DOHH2 (cell line): ENCODE data around the gene TUB.
A peak's percentile ranks its signal among the peaks of the same experiment; 100 is the strongest.

Experiments used
- H3F3A ChIP-seq: fragments of 200-600 bp; sonication (generic), shearing (Covaris generic); 2 replicates; pipeline ENCODE4 v1.6.0; 2016; ENCODE audit warnings: antibody characterized with exemption, mild to moderate bottlenecking; ENCODE audit not compliant: control insufficient read depth, insufficient read depth
- H3K27ac ChIP-seq: fragments of 200-600 bp; sonication (generic); 2 replicates; pipeline ENCODE4 v1.5.1; 2014; ENCODE audit warnings: low read depth, mild to moderate bottlenecking, low read length, moderate library complexity
- H3K27me3 ChIP-seq: fragments of 200-600 bp; sonication (generic); 2 replicates; pipeline ENCODE4 v1.6.1; 2014; ENCODE audit warnings: mild to moderate bottlenecking, low read length, mixed read lengths; ENCODE audit not compliant: control insufficient read depth
- H3K36me3 ChIP-seq: fragments of 200-600 bp; sonication (generic); 2 replicates; pipeline ENCODE4 v1.6.1; 2014; ENCODE audit warnings: mild to moderate bottlenecking, low read length, moderate library complexity, mixed read lengths; ENCODE audit not compliant: control insufficient read depth
- H3K4me1 ChIP-seq: fragments of 200-600 bp; sonication (generic); 2 replicates; pipeline ENCODE4 v1.6.1; 2014; ENCODE audit warnings: mild to moderate bottlenecking, low read length, mixed read lengths; ENCODE audit not compliant: control insufficient read depth
- H3K4me2 ChIP-seq: fragments of 200-600 bp; sonication (generic); 2 replicates; pipeline ENCODE4 v1.6.0; 2014; ENCODE audit warnings: mild to moderate bottlenecking, low read length, moderate library complexity
- H3K4me3 ChIP-seq: fragments of 200-600 bp; sonication (generic); 2 replicates; pipeline ENCODE4 v1.5.1; 2014; ENCODE audit warnings: mild to moderate bottlenecking, low read length, mixed read lengths
- H3K79me2 ChIP-seq: fragments of 200-600 bp; sonication (generic); 2 replicates; pipeline ENCODE4 v1.6.1; 2014; ENCODE audit warnings: mild to moderate bottlenecking, low read length, mixed read lengths; ENCODE audit not compliant: control insufficient read depth
- H3K9me2 ChIP-seq: fragments of 200-600 bp; sonication (generic); replicated peaks from 2 replicates; pipeline ENCODE4 v1.6.1; 2014; ENCODE audit warnings: mild to moderate bottlenecking, low read length, mixed read lengths; ENCODE audit not compliant: control insufficient read depth
- H3K9me3 ChIP-seq: fragments of 200-600 bp; sonication (generic); 2 replicates; pipeline ENCODE4 v1.6.1; 2014; ENCODE audit warnings: antibody characterized with exemption, low read length, mixed read lengths; ENCODE audit not compliant: control insufficient read depth, insufficient read depth
- H4K20me1 ChIP-seq: fragments of 200-600 bp; sonication (generic); 2 replicates; pipeline ENCODE4 v1.6.0; 2014; ENCODE audit warnings: low read depth, mild to moderate bottlenecking, antibody characterized with exemption, low read length, moderate library complexity; ENCODE audit not compliant: control insufficient read depth, insufficient read depth
- CTCF ChIP-seq: fragments of 200-600 bp; sonication (generic); IDR thresholded peaks from one replicate; pipeline ENCODE4 v1.5.1; 2014; ENCODE audit warnings: antibody characterized with exemption, mild to moderate bottlenecking, low read depth, low read length; ENCODE audit not compliant: poor library complexity, severe bottlenecking
- EZH2phosphoT487 ChIP-seq: fragments of 200-600 bp; sonication (generic); IDR thresholded peaks from 2 replicates; pipeline ENCODE4 v1.6.1; 2017; ENCODE audit warnings: borderline replicate concordance, mild to moderate bottlenecking, antibody characterized with exemption, low read length, moderate library complexity, mixed read lengths

Gene TUB

GRCh38 chr11:8032576-8033304 is 48.3 kb upstream of the TUB start:
- H3K27ac ChIP-seq = no peak overlapping the region
- H3K4me3 ChIP-seq = no peak overlapping the region
- no peaks in the 10 kb centered on the region for H3K4me1 ChIP-seq
- H3K36me3 ChIP-seq = no peaks in the 10 kb centered on the region
- H3K4me2 ChIP-seq = no peak overlapping the region
- TF ChIP-seq CTCF (no peak), EZH2phosphoT487 (no peak)
- no peaks in the 10 kb centered on the region for H3F3A ChIP-seq
- peaks cover 14% of the 10 kb centered on the region for H3K27me3 ChIP-seq
- H4K20me1 ChIP-seq = no peaks in the 10 kb centered on the region
- H3K9me2 ChIP-seq = no peaks in the 10 kb centered on the region
- no peaks in the 10 kb centered on the region for H3K9me3 ChIP-seq
- no peaks in the 10 kb centered on the region for H3K79me2 ChIP-seq

GRCh38 chr11:8033305-8034105 is 47.5 kb upstream of the TUB start:
- Histone ChIP-seq H3K9me2 (no peaks in the 10 kb centered on the region), H3K36me3 (no peaks in the 10 kb centered on the region), H3K4me3 (no peak overlapping the region), H3K79me2 (no peaks in the 10 kb centered on the region), H3K4me2 (no peak overlapping the region), H3K27ac (no peak overlapping the region), H3K27me3 (peaks cover 11% of the 10 kb centered on the region), H3K9me3 (no peaks in the 10 kb centered on the region), H4K20me1 (no peaks in the 10 kb centered on the region), H3K4me1 (no peaks in the 10 kb centered on the region), H3F3A (no peaks in the 10 kb centered on the region)
- no peak for TF ChIP-seq EZH2phosphoT487
- peak; percentile 87 for TF ChIP-seq CTCF

GRCh38 chr11:8034106-8034585 is 46.9 kb upstream of the TUB start:
- Histone ChIP-seq H3K27me3 (peaks cover 8% of the 10 kb centered on the region; the same call in 1 of the 2 replicates), H3K36me3 (no peaks in the 10 kb centered on the region), H3F3A (no peaks in the 10 kb centered on the region), H3K4me1 (no peaks in the 10 kb centered on the region), H3K9me2 (no peaks in the 10 kb centered on the region), H3K4me2 (no peak overlapping the region), H3K79me2 (no peaks in the 10 kb centered on the region), H3K4me3 (no peak overlapping the region), H4K20me1 (no peaks in the 10 kb centered on the region), H3K27ac (no peak overlapping the region), H3K9me3 (no peaks in the 10 kb centered on the region)
- TF ChIP-seq EZH2phosphoT487 (no peak), CTCF (no peak)
